Measurements from ENCODE around the gene NID1. TPM values are rescaled to one million over a fixed set of nuclear protein-coding genes. Genes with fewer than 3 reads are reported as not detected.

NID1 gene
- total RNA-seq, 4 donors from 2014 or later: 27.9 to 48.4 (median 32.3) TPM

DNA sequence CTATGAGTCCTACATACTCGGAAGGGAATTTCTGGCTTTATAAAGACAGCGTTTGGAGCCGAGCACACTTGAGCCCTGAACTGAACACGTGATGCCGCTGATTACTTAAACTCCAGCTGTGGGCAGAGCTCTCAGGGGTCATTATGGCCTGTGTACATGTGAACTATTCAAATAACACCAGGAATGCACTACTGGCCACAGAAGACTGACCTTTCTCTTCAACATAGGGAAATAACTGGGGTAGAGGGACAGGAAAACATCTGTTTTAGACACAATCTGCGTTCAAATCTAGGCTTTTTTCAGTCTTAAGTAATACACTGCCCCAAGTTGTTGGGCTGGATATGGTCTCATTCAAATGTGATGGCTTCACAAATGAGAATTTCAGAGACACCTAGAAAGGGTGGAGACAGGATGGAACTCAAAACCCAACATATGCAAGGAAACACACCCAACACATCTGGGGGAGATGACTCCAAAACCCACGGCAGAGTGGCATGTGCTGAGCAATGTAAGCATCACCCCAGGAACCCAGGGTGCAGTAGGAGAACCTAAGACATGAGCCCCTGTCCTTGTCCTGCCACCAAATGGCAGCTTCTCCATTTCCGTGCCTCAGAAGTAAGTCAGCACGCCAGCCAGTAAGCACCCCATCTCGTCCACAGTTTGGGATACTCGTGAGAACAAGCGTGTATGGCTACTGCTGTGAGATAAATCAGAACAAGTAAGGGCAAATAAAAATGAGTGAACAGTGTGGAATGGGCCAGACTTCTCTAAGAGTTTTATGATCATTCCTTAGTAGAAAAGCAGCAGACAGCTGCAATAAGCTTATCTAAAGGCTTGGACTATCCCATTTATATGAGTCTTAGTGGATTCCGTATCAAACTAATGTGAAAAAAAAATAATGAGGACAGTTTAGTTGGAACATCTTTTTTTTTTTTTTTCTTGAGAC lies 24.9 kb downstream of the NID1 start:
- no peak overlapping the region for H3K4me3 ChIP-seq
- no peak overlapping the region for H3K27ac ChIP-seq
- peaks cover 44% of the 10 kb centered on the region for H3K36me3 ChIP-seq
- WGBS: 76% methylated on average over 13 of the region's 13 CpGs
- H3K9me3 ChIP-seq: no peaks in the 10 kb centered on the region
- DNase-seq (ENCODE audit: low spot score in 2 of 2): no peak
- no peaks in the 10 kb centered on the region for H3K27me3 ChIP-seq
- TF ChIP-seq EP300 (IDR thresholded peaks at IDR 0.05) (no peak), CTCF (IDR thresholded peaks at IDR 0.05) (no peak), POLR2AphosphoS5 (IDR thresholded peaks at IDR 0.05) (no peak), POLR2A (IDR thresholded peaks at IDR 0.05) (no peak)
- no peaks in the 10 kb centered on the region for H3K4me1 ChIP-seq

DNA sequence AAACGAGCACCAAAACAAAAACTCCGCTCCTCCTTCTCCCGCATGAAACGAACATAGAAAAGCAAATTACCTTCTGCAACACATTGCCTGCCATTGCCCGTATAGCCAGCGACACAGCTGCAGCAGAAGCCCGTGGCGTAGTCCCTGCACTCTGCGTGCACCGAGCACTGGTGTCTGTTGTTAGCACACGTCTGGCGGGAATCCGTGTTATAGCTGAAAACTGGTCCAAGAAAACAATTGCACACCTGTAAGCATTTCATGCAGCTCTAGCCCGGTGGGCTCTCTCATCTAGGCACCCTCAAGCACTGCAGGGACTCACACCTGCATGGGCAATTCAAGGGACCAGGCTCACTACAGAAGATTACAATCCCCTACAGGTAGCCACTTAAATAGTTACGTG lies 26.9 kb downstream of the NID1 start:
- H3K4me3 ChIP-seq: no peak overlapping the region
- no peak for DNase-seq (ENCODE audit: low spot score in 2 of 2)
- WGBS: 94% methylated on average over 15 of the region's 15 CpGs
- H3K27ac ChIP-seq: no peak overlapping the region
- H3K27me3 ChIP-seq: no peaks in the 10 kb centered on the region
- H3K9me3 ChIP-seq: no peaks in the 10 kb centered on the region
- TF ChIP-seq POLR2AphosphoS5 (IDR thresholded peaks at IDR 0.05): no peak
- TF ChIP-seq EP300 (IDR thresholded peaks at IDR 0.05): no peak
- no peak for TF ChIP-seq POLR2A (IDR thresholded peaks at IDR 0.05)
- TF ChIP-seq CTCF (IDR thresholded peaks at IDR 0.05): no peak
- H3K36me3 ChIP-seq: peaks cover 27% of the 10 kb centered on the region
- H3K4me1 ChIP-seq: no peaks in the 10 kb centered on the region

DNA sequence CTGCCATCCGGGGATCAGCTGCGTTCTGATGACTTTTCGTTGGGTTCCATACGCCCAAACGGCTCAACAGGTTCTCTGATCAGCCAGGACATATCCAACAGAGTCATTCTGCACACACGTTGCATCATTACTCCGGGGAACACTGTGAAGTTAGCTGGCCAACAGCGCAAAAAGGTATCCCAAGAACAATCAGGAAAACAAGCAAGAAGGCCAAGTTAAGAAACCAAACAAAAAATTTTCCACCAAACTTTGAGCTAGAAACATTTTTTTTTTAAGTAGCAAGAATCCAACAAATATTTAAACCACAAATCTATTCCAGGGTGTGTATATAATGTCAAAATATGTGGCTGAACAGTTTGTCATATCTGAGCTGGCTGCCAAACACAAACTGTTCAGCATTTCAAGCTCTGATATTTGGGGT lies 29.2 kb downstream of the NID1 start:
- no peak for DNase-seq (ENCODE audit: low spot score in 2 of 2)
- Histone ChIP-seq H3K9me3 (no peaks in the 10 kb centered on the region), H3K27ac (no peak overlapping the region), H3K36me3 (peaks cover 29% of the 10 kb centered on the region), H3K4me3 (no peak overlapping the region), H3K4me1 (no peaks in the 10 kb centered on the region), H3K27me3 (no peaks in the 10 kb centered on the region)
- 58% methylated on average over 8 of the region's 8 CpGs for WGBS
- no peak for TF ChIP-seq EP300 (IDR thresholded peaks at IDR 0.05)
- peak in 1 of 3 donors; percentile 20 for TF ChIP-seq POLR2AphosphoS5 (IDR thresholded peaks at IDR 0.05)

DNA sequence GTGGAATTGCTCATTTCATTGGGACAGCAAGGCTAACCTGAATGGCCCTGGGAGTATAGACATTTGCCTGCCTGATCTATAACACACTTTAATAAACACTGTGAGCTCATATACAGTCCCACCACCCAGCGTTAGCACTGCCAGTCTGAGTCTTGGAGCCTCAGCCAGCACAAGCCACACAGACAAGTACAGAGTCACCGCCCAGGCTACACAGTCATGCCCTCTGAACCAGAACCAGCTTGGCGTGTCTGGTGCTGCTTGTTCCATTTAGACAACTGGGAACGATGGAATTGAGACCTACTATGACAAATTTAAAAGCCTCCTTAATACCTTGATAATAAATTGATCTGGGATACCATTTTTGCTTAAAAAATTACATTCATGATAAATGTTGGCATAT lies 31.6 kb downstream of the NID1 start:
- no peaks in the 10 kb centered on the region for H3K4me1 ChIP-seq
- H3K36me3 ChIP-seq: peaks cover 48% of the 10 kb centered on the region
- 81% methylated on average over 4 of the region's 4 CpGs for WGBS
- H3K27ac ChIP-seq: no peak overlapping the region
- H3K27me3 ChIP-seq: no peaks in the 10 kb centered on the region
- DNase-seq (ENCODE audit: low spot score in 2 of 2): no peak
- TF ChIP-seq CTCF (IDR thresholded peaks at IDR 0.05) (no peak), EP300 (IDR thresholded peaks at IDR 0.05) (no peak), POLR2AphosphoS5 (IDR thresholded peaks at IDR 0.05) (no peak), POLR2A (IDR thresholded peaks at IDR 0.05) (no peak)
- no peak overlapping the region for H3K4me3 ChIP-seq
- no peaks in the 10 kb centered on the region for H3K9me3 ChIP-seq

- 63% methylated on average over 3 of the region's 3 CpGs for WGBS
- no peak overlapping the region for H3K4me3 ChIP-seq
- H3K9me3 ChIP-seq: no peaks in the 10 kb centered on the region
- no peak for TF ChIP-seq CTCF (IDR thresholded peaks at IDR 0.05)
- no peak for TF ChIP-seq POLR2AphosphoS5 (IDR thresholded peaks at IDR 0.05)
- no peak for TF ChIP-seq EP300 (IDR thresholded peaks at IDR 0.05)
- TF ChIP-seq POLR2A (IDR thresholded peaks at IDR 0.05): no peak
- H3K27me3 ChIP-seq: no peaks in the 10 kb centered on the region
- no peaks in the 10 kb centered on the region for H3K4me1 ChIP-seq
- no peak overlapping the region for H3K27ac ChIP-seq
- DNase-seq (ENCODE audit: low spot score in 2 of 2): no peak
- peaks cover 57% of the 10 kb centered on the region for H3K36me3 ChIP-seq
These were observed 34.4 kb downstream of the NID1 start for GRCh38 chr1:236030534-236030933.

Data from suprapubic skin (tissue), 4 donors.